DMS 273 (cell line): ENCODE results near the gene PACRG.

Source experiments
- DNase-seq: peaks from one replicate; lab custom pipeline; 2025; ENCODE audit not compliant: unreplicated experiment; lab: John Stamatoyannopoulos, UW

The PACRG gene

GRCh38 chr6:163341224-163342061, 613.7 kb downstream of the PACRG start:
- no peak for DNase-seq

GRCh38 chr6:163342571-163343539, 615.1 kb downstream of the PACRG start:
- no peak for DNase-seq

GRCh38 chr6:163343609-163344008, 615.8 kb downstream of the PACRG start:
- DNase-seq, result no peak

- no peak for DNase-seq
Measured at GRCh38 chr6:163344411-163344810, 616.6 kb downstream of the PACRG start.

GRCh38 chr6:163345931-163346330, 618.2 kb downstream of the PACRG start:
- DNase-seq, result no peak

GRCh38 chr6:163346497-163346961, 618.8 kb downstream of the PACRG start:
- no peak for DNase-seq

- DNase-seq, result no peak
Measured at GRCh38 chr6:163347021-163347446, 619.3 kb downstream of the PACRG start.

GRCh38 chr6:163348789-163349680, 621.3 kb downstream of the PACRG start:
- DNase-seq, result no peak

GRCh38 chr6:163349696-163350095, 621.9 kb downstream of the PACRG start:
- DNase-seq, result no peak

- no peak for DNase-seq
Measured at GRCh38 chr6:163351013-163351412, 623.2 kb downstream of the PACRG start.

- DNase-seq, result no peak
Measured at GRCh38 chr6:163352011-163352685, 624.4 kb downstream of the PACRG start.

- no peak for DNase-seq
Measured at GRCh38 chr6:163352966-163353365, 625.2 kb downstream of the PACRG start.

GRCh38 chr6:163354085-163354484, 626.3 kb downstream of the PACRG start:
- DNase-seq, result no peak

GRCh38 chr6:163354761-163355425, 627.1 kb downstream of the PACRG start:
- no peak for DNase-seq

- no peak for DNase-seq
Measured at GRCh38 chr6:163355426-163355991, 627.7 kb downstream of the PACRG start.

- DNase-seq, result no peak
Measured at GRCh38 chr6:163356324-163356723, 628.5 kb downstream of the PACRG start.

GRCh38 chr6:163356743-163357142, 629.0 kb downstream of the PACRG start:
- DNase-seq, result no peak

GRCh38 chr6:163364641-163365040, 636.9 kb downstream of the PACRG start:
- no peak for DNase-seq
